Endodermal cell (in vitro differentiated cells): Measurements from ENCODE around the gene NAV2. TPM values are rescaled to one million over a fixed set of nuclear protein-coding genes. Genes with fewer than 3 reads are reported as not detected.
A peak's percentile ranks its signal among the peaks of the same experiment; 100 is the strongest.

Source experiments
- DNase-seq: peaks from one replicate; pipeline ENCODE4 v3.0.0-alpha.2; 2017
- H3K27ac ChIP-seq: 2 replicates; pipeline ENCODE4 v1.5.1; 2013; ENCODE audit warnings: mild to moderate bottlenecking, low read depth, low read length, moderate library complexity
- H3K27me3 ChIP-seq: 2 replicates; pipeline ENCODE4 v1.6.1; 2013; ENCODE audit warnings: mild to moderate bottlenecking, low read length, moderate library complexity; ENCODE audit not compliant: insufficient read depth, control insufficient read depth, poor library complexity, severe bottlenecking
- H3K36me3 ChIP-seq: 2 replicates; pipeline ENCODE4 v1.7.0; 2013; ENCODE audit warnings: mild to moderate bottlenecking, low read length, moderate library complexity; ENCODE audit not compliant: control insufficient read depth, insufficient read depth
- H3K4me1 ChIP-seq: one replicate; pipeline ENCODE4 v1.7.0; 2013; ENCODE audit warnings: low read length; ENCODE audit not compliant: control insufficient read depth, insufficient read depth
- H3K4me3 ChIP-seq: 2 replicates; pipeline ENCODE4 v1.5.1; 2013; ENCODE audit warnings: mild to moderate bottlenecking, low read length, moderate library complexity
- H3K9ac ChIP-seq: 2 replicates; pipeline ENCODE4 v1.6.1; 2013; ENCODE audit warnings: mild to moderate bottlenecking, low read length, moderate library complexity; ENCODE audit not compliant: poor library complexity, severe bottlenecking; ENCODE audit errors: extremely low read depth
- H3K9me3 ChIP-seq: 2 replicates; pipeline ENCODE4 v1.6.1; 2013; ENCODE audit warnings: mild to moderate bottlenecking, low read length, moderate library complexity; ENCODE audit not compliant: control insufficient read depth
- H3K27ac Mint-ChIP-seq: 2 replicates; pipeline ENCODE4 v1.8.0; 2020; ENCODE audit warnings: mixed read lengths
- H3K27me3 Mint-ChIP-seq: 2 replicates; pipeline ENCODE4 v1.8.0; 2021; ENCODE audit warnings: mild to moderate bottlenecking, mixed read lengths; ENCODE audit not compliant: insufficient read depth
- H3K36me3 Mint-ChIP-seq: 2 replicates; pipeline ENCODE4 v1.8.0; 2020; ENCODE audit warnings: low read depth, mixed read lengths
- H3K4me1 Mint-ChIP-seq: 2 replicates; pipeline ENCODE4 v1.8.0; 2020; ENCODE audit warnings: mixed read lengths
- H3K4me3 Mint-ChIP-seq: 2 replicates; pipeline ENCODE4 v1.8.0; 2020; ENCODE audit warnings: mild to moderate bottlenecking, moderate library complexity, mixed read lengths
- H3K9me3 Mint-ChIP-seq: 2 replicates; pipeline ENCODE4 v1.8.0; 2020; ENCODE audit warnings: mild to moderate bottlenecking, mixed read lengths
- WGBS, 2 experiments: methylation state at CpG; one replicate each; pipeline versions ENCODE4 v1.1.5 to v1.1.7; 2013; ENCODE audit warnings: missing lambda C conversion rate in 2 of 2, mixed read lengths in 1 of 2; ENCODE audit not compliant: insufficient coverage in 1 of 2, insufficient read length in 1 of 2; 5-methylcytosine and 5-hydroxymethylcytosine counted together
- total RNA-seq, 2 donors: library from RNA; stranded (reverse); fragmentation: NEBNext Ultra II Directional in 1 of 2; extraction: Animal tissue kit (Norgen Biotek cat#: 25700) in 1 of 2; gene quantifications; 2 replicates in 1 of 2; 3 replicates in 1 of 2; pipeline ENCODE4 v1.2.1, GENCODE V29; 2021
- TF ChIP-seq, protein P1 (sequence below): fragments of 200-600 bp; sonication (generic); conservative IDR thresholded peaks from 2 replicates; pipeline ENCODE4 v1.5.0; 2021; ENCODE audit warnings: antibody characterized with exemption, mild to moderate bottlenecking

Gene NAV2
- total RNA-seq, 2 donors from 2014 or later: 37.1 to 42.4 TPM

DNA sequence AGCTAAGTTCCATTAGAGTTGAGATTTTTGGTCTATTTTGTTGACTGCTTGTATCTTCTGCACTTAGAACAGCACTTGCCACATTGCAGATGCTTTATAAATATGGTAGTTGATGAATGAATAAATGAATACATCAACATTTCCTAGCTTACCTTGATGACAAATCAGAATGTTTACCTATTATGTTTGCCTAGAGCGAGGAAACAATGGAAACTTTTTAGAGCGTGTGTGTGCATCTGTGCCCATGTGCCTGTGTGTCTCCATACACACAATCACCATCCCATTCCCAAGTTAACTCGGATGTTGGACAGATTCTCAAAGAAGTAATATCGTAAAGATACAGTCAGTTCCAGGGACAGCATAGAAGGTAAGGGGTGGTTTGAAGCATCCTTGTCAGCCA is 308.6 kb downstream of the NAV2 start:
- Histone ChIP-seq H3K27ac (no peak overlapping the region), H3K9me3 (no peaks in the 10 kb centered on the region), H3K9ac (no peak overlapping the region), H3K4me1 (peaks cover 15% of the 10 kb centered on the region), H3K4me3 (peak overlapping the region; percentile 82), H3K36me3 (no peaks in the 10 kb centered on the region), H3K27me3 (no peaks in the 10 kb centered on the region)
- H3K27ac Mint-ChIP-seq: peak overlapping the region; percentile 75
- WGBS, 2 experiments: 92% methylated on average over 4 of the region's 4 CpGs
- no peaks in the 10 kb centered on the region for H3K27me3 Mint-ChIP-seq
- TF ChIP-seq, protein P1, sequence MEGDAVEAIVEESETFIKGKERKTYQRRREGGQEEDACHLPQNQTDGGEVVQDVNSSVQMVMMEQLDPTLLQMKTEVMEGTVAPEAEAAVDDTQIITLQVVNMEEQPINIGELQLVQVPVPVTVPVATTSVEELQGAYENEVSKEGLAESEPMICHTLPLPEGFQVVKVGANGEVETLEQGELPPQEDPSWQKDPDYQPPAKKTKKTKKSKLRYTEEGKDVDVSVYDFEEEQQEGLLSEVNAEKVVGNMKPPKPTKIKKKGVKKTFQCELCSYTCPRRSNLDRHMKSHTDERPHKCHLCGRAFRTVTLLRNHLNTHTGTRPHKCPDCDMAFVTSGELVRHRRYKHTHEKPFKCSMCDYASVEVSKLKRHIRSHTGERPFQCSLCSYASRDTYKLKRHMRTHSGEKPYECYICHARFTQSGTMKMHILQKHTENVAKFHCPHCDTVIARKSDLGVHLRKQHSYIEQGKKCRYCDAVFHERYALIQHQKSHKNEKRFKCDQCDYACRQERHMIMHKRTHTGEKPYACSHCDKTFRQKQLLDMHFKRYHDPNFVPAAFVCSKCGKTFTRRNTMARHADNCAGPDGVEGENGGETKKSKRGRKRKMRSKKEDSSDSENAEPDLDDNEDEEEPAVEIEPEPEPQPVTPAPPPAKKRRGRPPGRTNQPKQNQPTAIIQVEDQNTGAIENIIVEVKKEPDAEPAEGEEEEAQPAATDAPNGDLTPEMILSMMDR: no peak
- DNase-seq: no peak
- H3K4me3 Mint-ChIP-seq: peak overlapping the region; percentile 82
- H3K9me3 Mint-ChIP-seq: no peaks in the 10 kb centered on the region
- peaks cover 33% of the 10 kb centered on the region for H3K4me1 Mint-ChIP-seq
- no peaks in the 10 kb centered on the region for H3K36me3 Mint-ChIP-seq

GRCh38 chr11:20021771-20022362 is 309.2 kb downstream of the NAV2 start:
- no peaks in the 10 kb centered on the region for H3K9me3 Mint-ChIP-seq
- H3K9me3 ChIP-seq: no peaks in the 10 kb centered on the region
- peak overlapping the region; percentile 75 for H3K27ac Mint-ChIP-seq
- TF ChIP-seq, protein P1: no peak
- H3K36me3 ChIP-seq: no peaks in the 10 kb centered on the region
- no peaks in the 10 kb centered on the region for H3K27me3 ChIP-seq
- H3K9ac ChIP-seq: no peak overlapping the region
- H3K27ac ChIP-seq: peak overlapping the region; percentile 40
- H3K4me3 Mint-ChIP-seq: peak overlapping the region; percentile 82
- 0 to 31% methylated on average over 1 to 4 of the region's 4 CpGs for WGBS, 2 experiments
- no peaks in the 10 kb centered on the region for H3K27me3 Mint-ChIP-seq
- H3K4me1 Mint-ChIP-seq: peaks cover 36% of the 10 kb centered on the region
- peak; percentile 47 for DNase-seq
- no peaks in the 10 kb centered on the region for H3K36me3 Mint-ChIP-seq
- H3K4me1 ChIP-seq: peaks cover 16% of the 10 kb centered on the region
- H3K4me3 ChIP-seq: peak overlapping the region; percentile 82

- no peaks in the 10 kb centered on the region for H3K9me3 ChIP-seq
- peak overlapping the region; percentile 48 for H3K27ac ChIP-seq
- peaks cover 19% of the 10 kb centered on the region for H3K4me1 ChIP-seq
- peak; percentile 91 for DNase-seq
- Mint-ChIP-seq H3K4me1 (peaks cover 35% of the 10 kb centered on the region), H3K36me3 (no peaks in the 10 kb centered on the region), H3K27ac (peak overlapping the region; percentile 92), H3K27me3 (no peaks in the 10 kb centered on the region), H3K4me3 (peak overlapping the region; percentile 82), H3K9me3 (no peaks in the 10 kb centered on the region)
- H3K9ac ChIP-seq: peak overlapping the region; percentile 57
- 15 to 19% methylated on average over 7 to 10 of the region's 10 CpGs for WGBS, 2 experiments
- TF ChIP-seq, protein P1: no peak
- no peaks in the 10 kb centered on the region for H3K36me3 ChIP-seq
- peak overlapping the region; percentile 82 for H3K4me3 ChIP-seq
- no peaks in the 10 kb centered on the region for H3K27me3 ChIP-seq
Measured at GRCh38 chr11:20022363-20023081, 309.9 kb downstream of the NAV2 start.
